Kidney (tissue), 14 donors: ENCODE results near the gene EFNB1. TPM values are rescaled to one million over a fixed set of nuclear protein-coding genes. Genes with fewer than 3 reads are reported as not detected.

Experiments used
- DNase-seq, 5 donors: peaks; one replicate each; pipeline ENCODE4 v3.0.0-alpha.2; 2013 to 2020
- FAIRE-seq: peaks from 2 replicates; lab custom pipeline; 2012; peaks lifted over from hg19 to GRCh38; lab: Jason Lieb, UNC
- H3K27ac ChIP-seq, 2 donors: one replicate each; pipeline ENCODE4 v1.7.0; 2013; ENCODE audit warnings: low read depth in 2 of 2, low read length in 2 of 2, inconsistent platforms in 1 of 2
- H3K27me3 ChIP-seq: one replicate; pipeline ENCODE4 v1.7.1; 2013; ENCODE audit warnings: low read length, inconsistent platforms; ENCODE audit not compliant: control insufficient read depth, insufficient read depth
- H3K36me3 ChIP-seq, 3 donors: one replicate each; pipeline versions ENCODE4 v1.7.0 to v1.7.1; 2013; ENCODE audit warnings: low read length in 3 of 3, control low read depth in 1 of 3, inconsistent platforms in 1 of 3; ENCODE audit not compliant: insufficient read depth in 3 of 3, control insufficient read depth in 2 of 3
- H3K4me1 ChIP-seq, 3 donors: one replicate each; pipeline versions ENCODE4 v1.7.0 to v1.7.1; 2013; ENCODE audit warnings: low read length in 3 of 3, inconsistent platforms in 1 of 3, low read depth in 1 of 3; ENCODE audit not compliant: control insufficient read depth in 2 of 3, insufficient read depth in 2 of 3
- H3K4me3 ChIP-seq, 3 donors: one replicate each; pipeline versions ENCODE4 v1.7.0 to v1.8.1; 2013; ENCODE audit warnings: low read length in 3 of 3, control low read depth in 1 of 3, inconsistent platforms in 1 of 3
- H3K9ac ChIP-seq, 3 donors: one replicate each; pipeline versions ENCODE4 v1.7.0 to v1.7.1; 2013; ENCODE audit warnings: low read length in 3 of 3, control low read depth in 1 of 3, inconsistent platforms in 1 of 3
- H3K9me3 ChIP-seq, 3 donors: one replicate each; pipeline versions ENCODE4 v1.7.0 to v1.7.1; 2013; ENCODE audit warnings: low read length in 3 of 3, control low read depth in 1 of 3, inconsistent platforms in 1 of 3; ENCODE audit not compliant: control insufficient read depth in 2 of 3, insufficient read depth in 1 of 3
- CTCF ChIP-seq: IDR thresholded peaks from 3 replicates; pipeline ENCODE4 v1.5.1; 2012; ENCODE audit warnings: mild to moderate bottlenecking, moderate library complexity, borderline replicate concordance; ENCODE audit not compliant: insufficient read depth; ENCODE audit errors: extremely low read depth
- intact Hi-C: fragments of 100-400 bp; cut with DNase I; formaldehyde crosslinking; loops from one replicate; pipeline ENCODE4 v1.11.1; 2022
- polyA plus RNA-seq: library from polyadenylated mRNA; stranded (reverse); fragments of 350-450 nt; fragmentation: Illumina TruSeq; extraction: RNeasy Lipid Tissue Mini Kit (QIAGEN cat#74804); gene quantifications from one replicate; pipeline ENCODE4 v1.2.3, GENCODE V29; 2014; ENCODE audit warnings: low read depth, low replicate concordance; ENCODE audit not compliant: insufficient read depth
- total RNA-seq: library from RNA; stranded (reverse); fragmentation: NEBNext Ultra II Directional; extraction: Animal tissue kit (Norgen Biotek cat#: 25700); gene quantifications from one replicate; pipeline ENCODE4 v1.2.1, GENCODE V29; 2021
- donor health status: control.
- donor health status: control.
- donor health status: control.
- donor health status: control.
- donor health status: control.
- donor health status: DM: yes; HTN: yes; CAD: no.
- donor health status: Normal renal cell carcinoma (clear cell type).

EFNB1 gene
- total and polyA plus RNA-seq, 2 donors from 2014 or later, result 50.6 to 53.0 TPM

GRCh38 chrX:68844581-68844980 is 15.8 kb downstream of the EFNB1 start:
- no peak for TF ChIP-seq CTCF
- Histone ChIP-seq H3K27me3 (no peaks in the 10 kb centered on the region), H3K4me3 (no peak overlapping the region), H3K27ac (no peak overlapping the region), H3K9me3 (no peaks in the 10 kb centered on the region), H3K4me1 (peaks cover 0 to 28% (median 19%) of the 10 kb centered on the region in 3 donors), H3K36me3 (peaks cover 0 to 4% (median 2%) of the 10 kb centered on the region in 3 donors), H3K9ac (no peak overlapping the region)
- no peak for DNase-seq
- no peak for FAIRE-seq
- intact Hi-C loops, result no loop called here

GRCh38 chrX:68846536-68846935 is 17.7 kb downstream of the EFNB1 start:
- Histone ChIP-seq H3K27me3 (no peaks in the 10 kb centered on the region), H3K4me3 (no peak overlapping the region), H3K27ac (no peak overlapping the region), H3K9ac (no peak overlapping the region), H3K4me1 (peaks cover 0 to 19% (median 13%) of the 10 kb centered on the region in 3 donors), H3K9me3 (no peaks in the 10 kb centered on the region), H3K36me3 (no peaks in the 10 kb centered on the region)
- intact Hi-C loops, result no loop called here
- no peak for DNase-seq
- no peak for TF ChIP-seq CTCF
- FAIRE-seq, result no peak

GRCh38 chrX:68847172-68847571 is 18.4 kb downstream of the EFNB1 start:
- DNase-seq (no peak), FAIRE-seq (no peak)
- H3K4me3 ChIP-seq, result no peak overlapping the region
- TF ChIP-seq CTCF, result no peak
- H3K27me3 ChIP-seq, result no peaks in the 10 kb centered on the region
- no peaks in the 10 kb centered on the region for H3K9me3 ChIP-seq
- H3K9ac ChIP-seq, result no peak overlapping the region
- H3K4me1 ChIP-seq, result peaks cover 0 to 14% (median 7%) of the 10 kb centered on the region in 3 donors
- no peaks in the 10 kb centered on the region for H3K36me3 ChIP-seq
- intact Hi-C loops, result no loop called here
- H3K27ac ChIP-seq, result no peak overlapping the region
